ENCODE data around the gene MPRIP.
A peak's percentile ranks its signal among the peaks of the same experiment; 100 is the strongest.
"Not testable (repeated sequence)": the region's sequence is repeated elsewhere in the genome, so short reads cannot be mapped to it uniquely, and the experiment has no call there.

The MPRIP gene

GRCh38 chr17:17149520-17150447, 107.5 kb downstream of the MPRIP start:
- DNase-seq (ENCODE audit: low spot score), result no peak

DNA sequence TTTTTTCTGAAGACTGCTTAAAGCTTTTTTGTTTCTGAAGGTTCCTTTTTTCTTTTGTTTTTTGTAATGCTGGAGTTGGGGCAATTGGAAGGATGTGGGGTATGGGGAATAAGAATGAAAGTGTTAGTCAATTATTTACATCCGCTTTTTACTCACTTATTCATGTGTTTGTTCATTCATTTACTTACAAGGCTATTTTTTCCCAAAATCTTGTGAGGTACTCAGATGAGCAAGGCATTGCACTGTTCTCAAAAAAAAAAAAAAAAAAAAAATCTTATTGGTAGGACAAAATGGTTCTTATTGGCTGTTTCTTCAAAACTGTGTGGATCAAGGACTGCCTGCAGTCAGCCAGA, 108.2 kb downstream of the MPRIP start:
- no peak for DNase-seq (ENCODE audit: low spot score)

DNA sequence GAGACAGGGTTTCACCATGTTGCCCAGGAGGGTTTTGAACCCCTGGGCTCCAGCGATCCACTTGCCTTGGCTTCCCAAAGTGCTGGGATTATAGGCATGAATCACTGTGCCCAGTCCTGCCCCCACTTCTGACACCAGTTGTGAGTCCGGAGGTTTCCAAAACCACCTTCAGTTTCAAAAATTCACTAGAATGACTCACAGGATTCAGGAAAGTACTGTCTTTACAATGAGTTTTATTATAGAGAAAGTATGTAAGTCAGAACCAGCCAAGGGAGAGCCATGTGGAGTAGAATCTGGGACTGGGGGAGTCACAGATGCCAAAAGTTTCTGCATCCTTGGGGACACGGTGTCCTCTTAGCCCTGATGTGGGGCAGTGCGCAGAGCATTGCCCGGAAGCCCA, 108.8 kb downstream of the MPRIP start:
- no peak for DNase-seq (ENCODE audit: low spot score)

- DNase-seq (ENCODE audit: low spot score), result no peak
These were observed 109.3 kb downstream of the MPRIP start for GRCh38 chr17:17151541-17151940.

GRCh38 chr17:17151962-17152361, 109.7 kb downstream of the MPRIP start:
- peak; percentile 41 for DNase-seq (ENCODE audit: low spot score)

GRCh38 chr17:17152385-17152784, 110.1 kb downstream of the MPRIP start:
- DNase-seq (ENCODE audit: low spot score), result no peak

DNA sequence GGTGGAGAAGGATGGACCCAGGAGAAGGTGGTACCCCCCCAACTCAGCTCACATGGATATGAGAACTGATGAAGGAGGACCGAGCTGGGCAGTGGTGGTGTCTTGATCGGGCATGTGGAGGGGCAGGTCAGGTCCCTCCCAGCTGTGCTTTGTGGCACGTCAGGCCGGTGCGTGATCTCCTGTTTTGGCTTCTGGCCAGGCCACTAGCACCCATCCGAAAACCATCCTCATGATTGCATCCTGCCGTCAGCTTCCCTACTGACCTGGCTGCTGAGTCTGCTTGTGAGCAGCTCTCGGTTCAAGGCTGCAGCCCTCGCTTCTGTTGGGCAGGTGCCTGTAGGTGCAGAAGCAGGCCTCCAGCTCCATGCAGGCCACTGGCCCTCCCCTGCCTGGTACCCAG, 110.8 kb downstream of the MPRIP start:
- no peak for DNase-seq (ENCODE audit: low spot score)

GRCh38 chr17:17153709-17154108, 111.5 kb downstream of the MPRIP start:
- no peak for DNase-seq (ENCODE audit: low spot score)

- DNase-seq (ENCODE audit: low spot score), result no peak
These were observed 112.3 kb downstream of the MPRIP start for GRCh38 chr17:17154556-17154955.

DNA sequence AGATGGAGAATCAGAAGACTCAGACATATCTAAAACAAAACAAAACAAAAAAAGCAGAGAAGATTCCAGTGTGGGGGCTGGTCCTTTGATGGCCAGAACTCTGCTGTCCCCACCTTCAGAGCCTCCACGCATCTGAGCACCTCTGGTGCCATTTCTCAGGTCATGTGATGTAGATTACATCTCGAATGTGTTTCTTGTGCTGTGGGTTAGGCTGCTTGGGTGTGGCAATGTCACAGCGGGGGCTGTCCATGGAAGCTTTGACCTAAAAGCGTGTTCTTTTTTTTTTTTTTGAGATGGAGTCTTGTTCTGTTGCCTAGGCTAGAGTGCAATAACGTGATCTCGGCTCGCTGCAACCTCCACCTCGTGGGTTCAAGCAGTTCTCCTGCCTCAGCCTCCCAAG, 112.7 kb downstream of the MPRIP start:
- DNase-seq (ENCODE audit: low spot score), result no peak

- DNase-seq (ENCODE audit: low spot score), result no peak
These were observed 113.3 kb downstream of the MPRIP start for GRCh38 chr17:17155568-17155967.

- no peak for DNase-seq (ENCODE audit: low spot score)
These were observed 113.8 kb downstream of the MPRIP start for GRCh38 chr17:17156107-17156506.

- no peak for DNase-seq (ENCODE audit: low spot score)
These were observed 114.3 kb downstream of the MPRIP start for GRCh38 chr17:17156511-17156910.

- no peak for DNase-seq (ENCODE audit: low spot score)
These were observed 114.8 kb downstream of the MPRIP start for GRCh38 chr17:17157041-17157440.

DNA sequence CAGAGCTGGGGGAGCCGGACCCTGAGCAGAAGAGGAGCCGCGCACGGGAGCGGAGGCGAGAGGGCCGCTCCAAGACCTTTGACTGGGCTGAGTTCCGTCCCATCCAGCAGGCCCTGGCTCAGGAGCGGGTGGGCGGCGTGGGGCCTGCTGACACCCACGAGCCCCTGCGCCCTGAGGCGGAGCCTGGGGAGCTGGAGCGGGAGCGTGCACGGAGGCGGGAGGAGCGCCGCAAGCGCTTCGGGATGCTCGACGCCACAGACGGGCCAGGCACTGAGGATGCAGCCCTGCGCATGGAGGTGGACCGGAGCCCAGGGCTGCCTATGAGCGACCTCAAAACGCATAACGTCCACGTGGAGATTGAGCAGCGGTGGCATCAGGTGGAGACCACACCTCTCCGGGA, 116.2 kb downstream of the MPRIP start:
- not testable (repeated sequence) for DNase-seq (ENCODE audit: low spot score)

- no peak for DNase-seq (ENCODE audit: low spot score)
These were observed 117.3 kb downstream of the MPRIP start for GRCh38 chr17:17159571-17159970.

GRCh38 chr17:17161121-17161520, 118.9 kb downstream of the MPRIP start:
- DNase-seq (ENCODE audit: low spot score), result no peak

GRCh38 chr17:17161759-17162158, 119.5 kb downstream of the MPRIP start:
- no peak for DNase-seq (ENCODE audit: low spot score)

- DNase-seq (ENCODE audit: low spot score), result no peak
These were observed 121.9 kb downstream of the MPRIP start for GRCh38 chr17:17164156-17164555.

DNA sequence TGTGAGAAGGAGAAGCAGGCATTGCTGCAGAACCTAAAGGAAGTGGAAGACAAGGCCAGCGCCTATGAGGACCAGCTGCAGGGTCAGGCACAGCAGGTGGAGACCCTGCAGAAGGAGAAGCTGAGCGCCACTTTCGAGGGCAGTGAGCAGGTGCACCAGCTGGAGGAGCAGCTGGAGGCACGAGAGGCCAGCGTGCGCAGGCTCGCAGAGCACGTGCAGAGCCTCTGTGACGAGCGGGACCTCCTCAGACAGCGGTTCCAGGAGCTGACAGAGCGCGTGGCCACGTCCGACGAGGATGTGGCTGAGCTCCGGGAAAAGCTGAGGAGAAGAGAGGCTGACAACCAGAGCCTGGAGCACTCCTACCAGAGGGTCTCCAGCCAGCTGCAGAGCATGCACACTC, 122.4 kb downstream of the MPRIP start:
- no peak for DNase-seq (ENCODE audit: low spot score)

- DNase-seq (ENCODE audit: low spot score), result no peak
These were observed 123.5 kb downstream of the MPRIP start for GRCh38 chr17:17165666-17166308.

DNA sequence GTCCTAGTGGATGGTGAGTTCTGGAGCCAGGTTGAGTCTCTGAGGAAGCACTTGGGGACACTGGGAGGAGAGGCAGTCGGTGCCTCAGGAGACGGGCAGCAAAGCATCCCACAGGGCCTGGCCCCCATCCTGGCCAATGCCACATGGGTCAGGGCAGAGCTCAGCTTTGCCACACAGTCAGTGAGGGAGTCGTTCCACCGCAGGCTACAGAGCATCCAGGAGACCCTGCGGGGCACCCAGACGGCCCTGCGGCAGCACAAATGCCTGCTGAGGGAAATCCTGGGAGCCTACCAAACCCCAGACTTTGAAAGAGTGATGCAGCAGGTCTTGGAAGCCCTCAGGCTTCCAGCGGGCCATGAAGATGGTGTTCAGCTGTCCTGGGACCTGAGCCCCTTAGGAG, 124.2 kb downstream of the MPRIP start:
- DNase-seq (ENCODE audit: low spot score), result no peak

GRCh38 chr17:17167356-17167755, 125.1 kb downstream of the MPRIP start:
- no peak for DNase-seq (ENCODE audit: low spot score)

GRCh38 chr17:17167986-17168385, 125.7 kb downstream of the MPRIP start:
- DNase-seq (ENCODE audit: low spot score), result no peak
